ENCODE results near the gene PSMB9. TPM values are rescaled to one million over a fixed set of nuclear protein-coding genes. Genes with fewer than 3 reads are reported as not detected.

The PSMB9 gene
- total and polyA plus RNA-seq, 7 experiments from 2014 or later: 70.3 to 452 (median 139) TPM

DNA sequence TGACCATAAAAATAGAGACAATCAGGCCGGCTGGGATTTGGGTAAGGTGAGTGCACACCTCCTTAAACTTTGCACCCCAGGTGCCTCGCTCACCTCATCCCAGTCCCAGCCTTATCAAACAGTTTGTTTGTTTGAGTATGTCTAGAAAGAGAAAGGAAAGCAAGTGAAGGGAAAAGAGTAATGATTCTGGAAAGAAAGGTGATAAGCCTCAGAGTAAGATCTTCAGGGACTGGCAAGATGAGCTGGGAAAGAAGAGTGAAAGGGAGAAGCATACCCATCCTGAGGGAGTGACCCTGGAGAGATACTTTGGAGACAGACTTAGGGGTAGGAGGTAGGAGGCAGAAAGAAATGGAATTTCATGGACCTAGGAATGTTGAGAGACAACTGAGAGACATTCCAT, 17.1 kb upstream of the PSMB9 start:
- intact Hi-C loops (cut with micrococcal nuclease): no loop called here
- Mint-ChIP-seq H3K4me1 (peaks cover 60 to 88% (median 79%) of the 10 kb centered on the region in 7 donors), H3K27ac (peak overlapping the region; percentile 89 to 100 (median 99)), H3K9me3 (peaks cover 0 to 1% (median 0%) of the 10 kb centered on the region in 11 donors), H3K27me3 (no peaks in the 10 kb centered on the region), H3K36me3 (peaks cover 30 to 62% (median 38%) of the 10 kb centered on the region in 5 donors), H3K4me3 (peak overlapping the region; percentile 85 to 98 (median 93))
- Histone ChIP-seq H3K9me3 (ENCODE audit: control insufficient read depth in 2 of 3, low read length in 3 of 3) (no peaks in the 10 kb centered on the region), H3K4me1 (ENCODE audit: control insufficient read depth in 2 of 2, insufficient read depth in 2 of 2, low read length in 2 of 2) (peaks cover 40 to 53% of the 10 kb centered on the region in 2 donors), H3K4me3 (ENCODE audit: low read length) (peak overlapping the region; percentile 6), H3K27me3 (ENCODE audit: control insufficient read depth in 2 of 2, insufficient read depth in 2 of 2, low read length in 2 of 2) (no peaks in the 10 kb centered on the region), H3K27ac (ENCODE audit: low read depth, low read length) (peak overlapping the region; percentile 97), H3K36me3 (ENCODE audit: control insufficient read depth in 2 of 3, insufficient read depth in 3 of 3, low read length in 3 of 3) (peaks cover 12 to 64% (median 18%) of the 10 kb centered on the region in 3 experiments)
- no peak for ATAC-seq
- no peak for DNase-seq
- ChIA-PET CTCF (interaction anchor here (6.7 to 9.7 kb wide), 2 partner anchors 19 to 31 kb away, joined by 177 to 241 read pairs; partner anchors contain the start of genes PSMB9 and TAP1), POLR2A (interaction anchor here (1.4 to 11.4 kb wide), 5 partner anchors 20 to 134 kb away, joined by 5 to 662 read pairs (median 12); partner anchors contain the start of genes BRD2, HLA-DMA, PSMB9 and TAP1)

DNA sequence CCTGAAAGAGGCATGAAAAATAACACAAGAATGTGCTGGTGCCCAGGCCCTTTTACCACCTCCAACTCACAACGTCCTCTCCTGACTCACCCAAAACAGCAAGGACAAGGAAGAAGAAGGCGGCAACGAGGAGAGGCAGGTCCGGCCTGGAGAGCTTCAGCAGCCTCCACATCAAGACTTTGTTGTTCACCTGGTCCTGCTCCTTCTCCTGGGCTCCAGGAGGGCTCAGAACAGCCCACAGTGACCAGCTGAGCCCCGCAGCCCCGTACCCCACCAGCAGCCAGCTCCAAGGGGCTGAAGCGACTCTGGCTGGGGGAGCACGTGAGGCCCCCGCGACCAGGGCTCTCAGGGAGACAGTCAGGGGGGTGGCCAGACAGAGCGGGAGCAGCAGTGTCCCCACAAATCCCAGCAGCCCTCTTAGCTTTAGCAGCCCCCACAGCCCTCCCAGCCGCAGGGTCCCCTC, 16.3 kb upstream of the PSMB9 start:
- Histone ChIP-seq H3K9me3 (ENCODE audit: control insufficient read depth in 2 of 3, low read length in 3 of 3) (no peaks in the 10 kb centered on the region), H3K4me1 (ENCODE audit: control insufficient read depth in 2 of 2, insufficient read depth in 2 of 2, low read length in 2 of 2) (peaks cover 48 to 61% of the 10 kb centered on the region in 2 donors), H3K36me3 (ENCODE audit: control insufficient read depth in 2 of 3, insufficient read depth in 3 of 3, low read length in 3 of 3) (peaks cover 20 to 64% (median 23%) of the 10 kb centered on the region in 3 experiments), H3K27ac (ENCODE audit: low read depth, low read length) (peak overlapping the region; percentile 97), H3K4me3 (ENCODE audit: low read length) (peak overlapping the region; percentile 87), H3K27me3 (ENCODE audit: control insufficient read depth in 2 of 2, insufficient read depth in 2 of 2, low read length in 2 of 2) (no peaks in the 10 kb centered on the region)
- peaks cover 67 to 93% (median 85%) of the 10 kb centered on the region in 7 donors for H3K4me1 Mint-ChIP-seq
- H3K27me3 Mint-ChIP-seq: no peaks in the 10 kb centered on the region
- ChIA-PET CTCF (interaction anchor here (0.8 to 9.7 kb wide), 17 partner anchors 9 to 149 kb away, joined by 3 to 241 read pairs (median 6); partner anchors contain the start of genes HLA-DMA, PSMB9 and TAP1), POLR2A (interaction anchor here (0.8 to 11.4 kb wide), 16 partner anchors 10 to 1185 kb away, joined by 3 to 662 read pairs (median 8); partner anchors contain the start of genes BAG6, BRD2, HLA-DMA and HLA-DMB)
- H3K4me3 Mint-ChIP-seq: peak overlapping the region; percentile 85 to 98 (median 93)
- intact Hi-C loops (cut with micrococcal nuclease): loop anchor here (1.0 kb wide), 5 partner anchors 17 to 134 kb away; partner anchors contain the start of genes PSMB9 (in 2 of the 2) and BRD2 (in 1 of the 2)
- no peak for ATAC-seq
- no peak for DNase-seq
- peaks cover 0 to 1% (median 0%) of the 10 kb centered on the region in 11 donors for H3K9me3 Mint-ChIP-seq
- H3K36me3 Mint-ChIP-seq: peaks cover 35 to 70% (median 44%) of the 10 kb centered on the region in 5 donors
- H3K27ac Mint-ChIP-seq: peak overlapping the region; percentile 89 to 100 (median 99)

DNA sequence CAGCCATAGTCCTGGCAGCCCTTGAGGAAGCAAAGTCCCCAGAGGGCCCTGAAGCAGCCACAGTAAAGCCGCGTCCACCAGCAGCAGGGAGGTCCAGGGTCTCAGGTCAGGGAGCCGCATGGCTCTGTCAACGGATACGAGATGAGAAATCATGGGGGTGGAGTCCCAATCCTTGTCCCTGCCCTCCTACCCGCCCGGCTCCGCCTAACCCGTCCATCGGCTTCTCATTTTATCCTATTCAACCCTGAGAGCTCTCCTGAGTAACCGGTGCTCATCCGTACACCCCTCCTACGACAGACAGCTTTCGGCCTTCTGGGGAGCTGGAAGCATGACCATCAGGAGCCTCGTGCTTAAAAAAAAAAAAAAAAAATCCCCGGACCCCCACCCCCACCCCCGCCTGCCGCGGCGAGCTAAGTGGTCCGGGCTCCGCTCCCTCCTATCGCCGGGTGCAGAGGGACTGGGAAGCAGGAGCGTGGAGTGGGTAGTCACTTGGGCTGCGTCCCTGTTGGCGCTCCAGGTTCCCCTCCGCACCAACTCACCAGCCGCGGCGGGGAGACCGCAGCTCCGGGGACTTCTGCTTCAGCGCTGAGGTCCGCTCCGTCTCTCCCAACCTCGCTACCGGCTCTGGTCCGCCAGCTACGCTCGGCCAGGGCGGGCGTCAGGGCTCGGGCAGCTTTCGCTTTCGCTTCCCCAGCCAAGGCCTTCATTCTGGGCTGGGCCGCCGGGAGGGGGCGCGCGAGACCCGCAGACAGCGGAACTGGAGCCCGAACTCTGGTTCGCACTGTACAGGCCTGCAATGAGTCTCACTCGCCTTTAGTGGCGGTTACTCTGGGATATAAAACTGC, 15.7 kb upstream of the PSMB9 start, which contains the start of gene TAP2:
Gene TAP2 (minus strand): TSS at position 626 of the 845 bp plus-strand sequence. CDS start 506 bp downstream, at position 120.
- Mint-ChIP-seq H3K27me3 (no peaks in the 10 kb centered on the region), H3K4me1 (peaks cover 71 to 92% (median 84%) of the 10 kb centered on the region in 7 donors), H3K4me3 (peak within 1 kb of the TSS; percentile 85 to 98 (median 93)), H3K36me3 (peaks cover 33 to 70% (median 44%) of the 10 kb centered on the region in 5 donors), H3K9me3 (peaks cover 0 to 1% (median 0%) of the 10 kb centered on the region in 11 donors), H3K27ac (peak within 1 kb of the TSS; percentile 89 to 100 (median 99))
- Histone ChIP-seq H3K27ac (ENCODE audit: low read depth, low read length) (peak within 1 kb of the TSS; percentile 97), H3K9me3 (ENCODE audit: control insufficient read depth in 2 of 3, low read length in 3 of 3) (no peaks in the 10 kb centered on the region), H3K4me3 (ENCODE audit: low read length) (peak within 1 kb of the TSS; percentile 87), H3K27me3 (ENCODE audit: control insufficient read depth in 2 of 2, insufficient read depth in 2 of 2, low read length in 2 of 2) (no peaks in the 10 kb centered on the region), H3K36me3 (ENCODE audit: control insufficient read depth in 2 of 3, insufficient read depth in 3 of 3, low read length in 3 of 3) (peaks cover 20 to 59% (median 23%) of the 10 kb centered on the region in 3 experiments), H3K4me1 (ENCODE audit: control insufficient read depth in 2 of 2, insufficient read depth in 2 of 2, low read length in 2 of 2) (peaks cover 52 to 64% of the 10 kb centered on the region in 2 donors)
- intact Hi-C loops (cut with micrococcal nuclease): loop anchor here (1.0 kb wide), 5 partner anchors 16 to 133 kb away; partner anchors contain the start of genes PSMB9 (in 2 of the 2) and BRD2 (in 1 of the 2)
- peak; percentile 93 to 100 (median 97) for DNase-seq
- CTCF ChIA-PET: interaction anchor here (0.6 to 9.7 kb wide), 25 partner anchors 10 to 585 kb away, joined by 3 to 241 read pairs (median 4); partner anchors contain the start of genes HLA-DMA, PSMB9 and TAP1
- POLR2A ChIA-PET: interaction anchor here (0.6 to 11.4 kb wide), 22 partner anchors 11 to 1186 kb away, joined by 3 to 662 read pairs (median 5); partner anchors contain the start of genes BAG6, BRD2, HLA-DMA and HLA-DMB
- peak; percentile 97 for ATAC-seq

DNA sequence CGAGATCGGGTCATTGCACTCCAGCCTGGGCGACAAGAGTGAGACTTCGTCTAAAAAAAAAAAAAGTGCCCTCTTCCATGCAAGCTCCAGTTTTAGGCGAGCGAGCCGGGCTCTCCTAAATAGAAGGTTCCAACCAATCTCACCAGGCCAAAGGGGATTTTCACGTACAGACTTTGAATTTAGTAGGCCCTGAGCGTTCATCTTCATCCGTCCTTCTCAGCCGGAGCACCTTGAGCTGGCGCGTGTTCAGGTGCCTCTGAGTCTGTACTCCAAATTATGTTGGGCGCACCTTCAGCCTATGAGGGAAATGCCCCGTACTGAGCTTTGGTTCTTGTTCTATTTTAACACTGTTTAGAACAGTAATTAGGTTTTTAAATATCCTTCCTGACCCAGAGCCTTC, 14.6 kb upstream of the PSMB9 start:
- H3K4me3 ChIP-seq (ENCODE audit: low read length): no peak overlapping the region

DNA sequence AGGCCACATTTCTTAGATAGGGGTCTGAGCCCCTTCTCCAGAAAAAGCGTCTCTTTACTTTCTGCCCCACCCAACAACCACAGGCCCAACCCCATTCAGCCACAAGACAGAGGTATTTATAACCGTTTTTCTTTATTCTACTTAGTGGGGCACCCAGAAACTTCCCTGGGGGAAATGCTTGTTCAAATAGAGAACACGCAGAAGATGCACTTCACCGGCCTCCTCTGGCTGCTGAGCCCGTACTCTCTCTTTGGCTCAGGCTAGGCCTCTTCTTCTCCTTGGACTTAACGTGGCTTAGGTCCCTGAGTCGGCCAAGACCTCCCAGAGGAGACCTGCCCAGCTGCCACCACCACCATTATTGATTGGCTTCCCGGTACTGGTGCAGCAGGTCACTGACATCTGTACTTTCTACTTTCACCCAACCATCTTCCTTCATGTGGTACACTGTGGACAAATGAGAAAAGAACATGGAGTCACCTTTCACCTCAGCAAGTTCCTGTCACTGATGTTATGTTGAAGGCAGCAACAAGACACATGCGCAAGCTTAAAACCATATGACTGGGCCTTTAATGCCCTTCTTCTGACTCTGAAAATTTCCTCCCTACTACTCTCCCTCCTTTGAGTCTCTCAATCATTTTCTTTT, 13.3 kb upstream of the PSMB9 start:
- ChIA-PET POLR2A (interaction anchor here (0.7 to 11.4 kb wide), 12 partner anchors 9 to 577 kb away, joined by 3 to 662 read pairs (median 4); partner anchors contain the start of genes BRD2, CUTA, HLA-DMB and PSMB9), CTCF (interaction anchor here (6.7 to 9.7 kb wide), 2 partner anchors 16 to 27 kb away, joined by 177 to 241 read pairs; partner anchors contain the start of genes PSMB9 and TAP1)
- Histone ChIP-seq H3K9me3 (ENCODE audit: control insufficient read depth in 2 of 3, low read length in 3 of 3) (no peaks in the 10 kb centered on the region), H3K27ac (ENCODE audit: low read depth, low read length) (peak overlapping the region; percentile 97), H3K36me3 (ENCODE audit: control insufficient read depth in 2 of 3, insufficient read depth in 3 of 3, low read length in 3 of 3) (peaks cover 12 to 42% (median 24%) of the 10 kb centered on the region in 3 experiments), H3K4me1 (ENCODE audit: control insufficient read depth in 2 of 2, insufficient read depth in 2 of 2, low read length in 2 of 2) (peaks cover 52 to 61% of the 10 kb centered on the region in 2 donors), H3K4me3 (ENCODE audit: low read length) (peak overlapping the region; percentile 15), H3K27me3 (ENCODE audit: control insufficient read depth in 2 of 2, insufficient read depth in 2 of 2, low read length in 2 of 2) (no peaks in the 10 kb centered on the region)
- DNase-seq: peak in 5 of 9 donors; percentile 10 to 26 (median 13)
- H3K36me3 Mint-ChIP-seq: peaks cover 13 to 72% (median 43%) of the 10 kb centered on the region in 5 donors
- peak overlapping the region; percentile 81 to 100 (median 95) for H3K27ac Mint-ChIP-seq
- H3K4me3 Mint-ChIP-seq: peak overlapping the region; percentile 48 to 99 (median 80)
- intact Hi-C loops (cut with micrococcal nuclease): loop anchor here (5.0 to 10.0 kb wide), 5 partner anchors 362 to 1397 kb away; partner anchors contain the start of genes ATF6B (in 1 of the 2), EHMT2 (in 1 of the 2), HMGA1 (in 1 of the 2) and HSD17B8 (in 1 of the 2)
- H3K9me3 Mint-ChIP-seq: peaks cover 0 to 1% (median 0%) of the 10 kb centered on the region in 11 donors
- peaks cover 57 to 76% (median 66%) of the 10 kb centered on the region in 7 donors for H3K4me1 Mint-ChIP-seq
- no peak for ATAC-seq
- no peaks in the 10 kb centered on the region for H3K27me3 Mint-ChIP-seq

More for the DNA sequence above, 14.6 kb upstream of the PSMB9 start:
- H3K36me3 ChIP-seq (ENCODE audit: control insufficient read depth in 2 of 3, insufficient read depth in 3 of 3, low read length in 3 of 3): peaks cover 16 to 56% (median 20%) of the 10 kb centered on the region in 3 experiments
- Mint-ChIP-seq H3K9me3 (peaks cover 0 to 1% (median 0%) of the 10 kb centered on the region in 11 donors), H3K4me3 (peak overlapping the region in 6 of 10 donors; percentile 3 to 98 (median 64)), H3K4me1 (peaks cover 60 to 82% (median 74%) of the 10 kb centered on the region in 7 donors), H3K36me3 (peaks cover 23 to 70% (median 38%) of the 10 kb centered on the region in 5 donors), H3K27me3 (no peaks in the 10 kb centered on the region), H3K27ac (peak overlapping the region; percentile 89 to 100 (median 99))
- H3K4me1 ChIP-seq (ENCODE audit: control insufficient read depth in 2 of 2, insufficient read depth in 2 of 2, low read length in 2 of 2): peaks cover 52 to 64% of the 10 kb centered on the region in 2 donors
- ChIA-PET CTCF (interaction anchor here (0.6 to 9.7 kb wide), 14 partner anchors 11 to 174 kb away, joined by 3 to 241 read pairs (median 6); partner anchors contain the start of genes HLA-DMA, PSMB9 and TAP1), POLR2A (interaction anchor here (0.6 to 11.4 kb wide), 10 partner anchors 11 to 717 kb away, joined by 3 to 662 read pairs (median 14); partner anchors contain the start of genes BRD2, HLA-DMA, HLA-DMB and PSMB9)
- H3K27ac ChIP-seq (ENCODE audit: low read depth, low read length): peak overlapping the region; percentile 97
- intact Hi-C loops (cut with micrococcal nuclease): no loop called here
- no peaks in the 10 kb centered on the region for H3K27me3 ChIP-seq (ENCODE audit: control insufficient read depth in 2 of 2, insufficient read depth in 2 of 2, low read length in 2 of 2)
- ATAC-seq (no peak), DNase-seq (no peak)
- H3K9me3 ChIP-seq (ENCODE audit: control insufficient read depth in 2 of 3, low read length in 3 of 3): no peaks in the 10 kb centered on the region
